DOHH2 (cell line): ENCODE measurements around the gene CEP131.

Experiments
- EZH2phosphoT487 ChIP-seq: fragments of 200-600 bp; sonication (generic); IDR thresholded peaks from 2 replicates; pipeline ENCODE4 v1.6.1; 2017; ENCODE audit warnings: borderline replicate concordance, mild to moderate bottlenecking, antibody characterized with exemption, low read length, moderate library complexity, mixed read lengths
- TF ChIP-seq, protein P1 (sequence below): fragments of 200-600 bp; sonication (generic); IDR thresholded peaks from one replicate; pipeline ENCODE4 v1.5.1; 2014; ENCODE audit warnings: antibody characterized with exemption, mild to moderate bottlenecking, low read depth, low read length; ENCODE audit not compliant: poor library complexity, severe bottlenecking

DNA sequence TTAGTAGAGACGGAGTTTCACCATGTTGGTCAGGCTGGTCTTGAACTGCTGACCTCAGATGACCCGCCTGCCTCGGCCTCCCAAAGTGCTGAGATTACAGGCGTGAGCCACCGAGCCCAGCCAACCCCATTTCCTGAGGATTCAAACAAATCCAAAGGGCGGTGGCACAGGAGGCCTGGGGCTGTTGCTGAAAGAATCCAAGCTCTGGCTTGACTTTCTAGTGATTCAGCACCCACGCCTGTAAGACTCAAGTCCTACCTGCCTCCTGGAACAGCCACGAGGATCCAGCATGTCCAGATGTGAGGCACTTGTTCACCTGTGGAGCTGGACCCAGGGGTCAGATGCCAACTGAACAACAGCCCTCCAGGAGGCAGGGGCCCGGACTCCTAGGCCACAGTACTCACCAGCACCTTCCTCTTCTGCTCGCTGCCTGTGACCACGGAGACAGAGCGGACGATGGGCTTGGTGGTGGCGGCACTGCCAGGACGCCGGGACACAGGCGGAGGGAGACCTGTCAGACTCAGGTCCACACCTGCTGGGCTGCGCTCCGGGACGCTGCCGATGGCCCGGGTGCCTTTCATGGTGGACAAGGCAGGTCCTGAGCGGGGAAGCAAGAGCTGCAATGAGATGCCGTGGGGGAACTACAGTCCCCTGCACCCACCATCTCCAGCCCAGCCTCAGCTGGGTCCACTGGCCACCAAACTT is 3.1 kb downstream of the CEP131 start:
- TF ChIP-seq, protein P1, sequence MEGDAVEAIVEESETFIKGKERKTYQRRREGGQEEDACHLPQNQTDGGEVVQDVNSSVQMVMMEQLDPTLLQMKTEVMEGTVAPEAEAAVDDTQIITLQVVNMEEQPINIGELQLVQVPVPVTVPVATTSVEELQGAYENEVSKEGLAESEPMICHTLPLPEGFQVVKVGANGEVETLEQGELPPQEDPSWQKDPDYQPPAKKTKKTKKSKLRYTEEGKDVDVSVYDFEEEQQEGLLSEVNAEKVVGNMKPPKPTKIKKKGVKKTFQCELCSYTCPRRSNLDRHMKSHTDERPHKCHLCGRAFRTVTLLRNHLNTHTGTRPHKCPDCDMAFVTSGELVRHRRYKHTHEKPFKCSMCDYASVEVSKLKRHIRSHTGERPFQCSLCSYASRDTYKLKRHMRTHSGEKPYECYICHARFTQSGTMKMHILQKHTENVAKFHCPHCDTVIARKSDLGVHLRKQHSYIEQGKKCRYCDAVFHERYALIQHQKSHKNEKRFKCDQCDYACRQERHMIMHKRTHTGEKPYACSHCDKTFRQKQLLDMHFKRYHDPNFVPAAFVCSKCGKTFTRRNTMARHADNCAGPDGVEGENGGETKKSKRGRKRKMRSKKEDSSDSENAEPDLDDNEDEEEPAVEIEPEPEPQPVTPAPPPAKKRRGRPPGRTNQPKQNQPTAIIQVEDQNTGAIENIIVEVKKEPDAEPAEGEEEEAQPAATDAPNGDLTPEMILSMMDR: no peak
- TF ChIP-seq EZH2phosphoT487: no peak
